Measurements from ENCODE around the gene APBA2.

- TF ChIP-seq, protein P1, sequence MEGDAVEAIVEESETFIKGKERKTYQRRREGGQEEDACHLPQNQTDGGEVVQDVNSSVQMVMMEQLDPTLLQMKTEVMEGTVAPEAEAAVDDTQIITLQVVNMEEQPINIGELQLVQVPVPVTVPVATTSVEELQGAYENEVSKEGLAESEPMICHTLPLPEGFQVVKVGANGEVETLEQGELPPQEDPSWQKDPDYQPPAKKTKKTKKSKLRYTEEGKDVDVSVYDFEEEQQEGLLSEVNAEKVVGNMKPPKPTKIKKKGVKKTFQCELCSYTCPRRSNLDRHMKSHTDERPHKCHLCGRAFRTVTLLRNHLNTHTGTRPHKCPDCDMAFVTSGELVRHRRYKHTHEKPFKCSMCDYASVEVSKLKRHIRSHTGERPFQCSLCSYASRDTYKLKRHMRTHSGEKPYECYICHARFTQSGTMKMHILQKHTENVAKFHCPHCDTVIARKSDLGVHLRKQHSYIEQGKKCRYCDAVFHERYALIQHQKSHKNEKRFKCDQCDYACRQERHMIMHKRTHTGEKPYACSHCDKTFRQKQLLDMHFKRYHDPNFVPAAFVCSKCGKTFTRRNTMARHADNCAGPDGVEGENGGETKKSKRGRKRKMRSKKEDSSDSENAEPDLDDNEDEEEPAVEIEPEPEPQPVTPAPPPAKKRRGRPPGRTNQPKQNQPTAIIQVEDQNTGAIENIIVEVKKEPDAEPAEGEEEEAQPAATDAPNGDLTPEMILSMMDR (IDR thresholded peaks at IDR 0.05), result no peak
- no peak for TF ChIP-seq POLR2A (IDR thresholded peaks at IDR 0.05)
Measured at GRCh38 chr15:29071882-29072273, 186.1 kb downstream of the APBA2 start.

Data from heart left ventricle (tissue), 13 donors.